ENCODE data around the gene DOCK3. TPM values are rescaled to one million over a fixed set of nuclear protein-coding genes. Genes with fewer than 3 reads are reported as not detected.
"Not testable (repeated sequence)": the region's sequence is repeated elsewhere in the genome, so short reads cannot be mapped to it uniquely, and the experiment has no call there.

DOCK3 gene
- polyA plus RNA-seq, 1 donor from 2014 or later, result 15.6 TPM

DNA sequence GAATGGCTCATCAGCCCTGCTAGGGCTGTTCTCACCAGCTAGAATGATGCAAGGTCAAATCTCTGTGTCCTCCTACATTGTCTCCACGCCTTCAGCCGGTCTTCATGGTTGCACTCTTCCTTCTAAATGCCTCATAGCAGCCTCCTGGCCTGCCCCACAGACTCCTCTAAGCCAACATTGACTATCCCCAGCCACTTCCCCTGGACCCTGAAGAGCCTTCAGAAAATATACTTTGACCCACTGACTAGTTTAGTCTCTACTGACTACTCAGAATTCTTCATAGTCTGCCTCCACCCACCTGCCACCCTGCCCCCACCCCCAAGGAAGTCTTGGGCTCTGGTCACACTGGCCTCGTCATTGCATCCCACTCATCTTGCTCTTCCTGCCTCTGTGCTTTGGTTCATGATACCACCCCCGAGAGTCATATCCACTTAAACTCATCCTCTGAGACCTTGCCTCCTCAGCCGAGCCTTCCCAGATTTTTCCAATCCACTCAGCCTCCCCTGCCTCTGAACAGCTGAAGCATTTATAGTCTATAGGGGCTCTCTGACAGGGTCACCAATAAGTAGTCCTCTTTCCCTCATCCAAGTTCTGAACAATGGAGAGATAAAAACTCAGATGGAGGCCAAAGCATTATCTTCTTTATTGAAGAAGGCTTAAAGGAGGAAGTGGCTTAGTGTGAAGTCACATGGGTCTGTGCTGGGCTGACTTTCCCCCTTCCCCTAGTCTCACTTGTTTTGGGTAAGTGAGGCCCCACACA lies 9.5 kb upstream of the DOCK3 start:
- Histone ChIP-seq H3K9me3 (ENCODE audit: low read length) (no peaks in the 10 kb centered on the region), H3K4me2 (ENCODE audit: low read length) (no peak overlapping the region), H3K9ac (ENCODE audit: low read length) (no peak overlapping the region), H3F3A (ENCODE audit: insufficient read depth, low read length, poor library complexity, severe bottlenecking) (no peaks in the 10 kb centered on the region), H3K27me3 (ENCODE audit: insufficient read depth, low read depth, low read length) (no peaks in the 10 kb centered on the region), H2AFZ (ENCODE audit: low read depth, low read length) (no peak overlapping the region), H3K9me2 (ENCODE audit: insufficient read depth, low read length) (no peaks in the 10 kb centered on the region), H3K79me2 (replicated peaks; ENCODE audit: insufficient read depth, low read length) (no peaks in the 10 kb centered on the region), H3K36me3 (ENCODE audit: insufficient read depth, low read length) (no peaks in the 10 kb centered on the region), H3K4me3 (ENCODE audit: low read length) (no peak overlapping the region), H3K27ac (ENCODE audit: low read length) (no peak overlapping the region), H4K20me1 (ENCODE audit: insufficient read depth) (no peaks in the 10 kb centered on the region)
- TF ChIP-seq TAF1 (IDR thresholded peaks at IDR 0.05; ENCODE audit: low read depth) (no peak), RAD21 (conservative IDR thresholded peaks at IDR 0.05) (no peak), POLR2AphosphoS5 (IDR thresholded peaks at IDR 0.05) (no peak), SMC3 (conservative IDR thresholded peaks at IDR 0.05; ENCODE audit: poor library complexity) (no peak)

GRCh38 chr3:50665841-50666115 lies 8.9 kb upstream of the DOCK3 start:
- not testable (repeated sequence) for H3K9ac ChIP-seq (ENCODE audit: low read length); H3K27me3 ChIP-seq (ENCODE audit: insufficient read depth, low read depth, low read length); H3K27ac ChIP-seq (ENCODE audit: low read length); H3K79me2 ChIP-seq (replicated peaks; ENCODE audit: insufficient read depth, low read length); H3F3A ChIP-seq (ENCODE audit: insufficient read depth, low read length, poor library complexity, severe bottlenecking); H3K9me3 ChIP-seq (ENCODE audit: low read length); H3K36me3 ChIP-seq (ENCODE audit: insufficient read depth, low read length); H2AFZ ChIP-seq (ENCODE audit: low read depth, low read length); H4K20me1 ChIP-seq (ENCODE audit: insufficient read depth); H3K9me2 ChIP-seq (ENCODE audit: insufficient read depth, low read length); H3K4me3 ChIP-seq (ENCODE audit: low read length); H3K4me2 ChIP-seq (ENCODE audit: low read length)

DNA sequence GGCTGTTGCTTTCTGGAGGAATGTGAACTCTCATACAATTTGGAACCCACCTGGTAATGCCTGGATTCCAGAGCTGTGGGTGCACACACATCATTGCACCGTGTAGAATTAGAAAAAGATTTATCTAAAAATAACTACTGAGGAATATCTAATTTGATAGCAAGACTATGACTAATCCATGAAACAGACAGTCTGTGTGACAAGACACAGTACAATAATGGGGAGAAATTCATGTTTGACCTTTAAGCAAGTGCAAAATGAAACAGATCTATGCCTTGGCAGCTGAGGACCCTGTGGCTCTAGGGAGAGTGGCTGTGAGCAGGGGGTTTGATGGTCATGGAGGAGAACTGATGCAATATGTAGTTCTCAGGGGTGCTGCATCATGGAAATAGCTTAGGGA lies 7.9 kb upstream of the DOCK3 start:
- Histone ChIP-seq H3K4me3 (ENCODE audit: low read length) (no peak overlapping the region), H2AFZ (ENCODE audit: low read depth, low read length) (no peak overlapping the region), H4K20me1 (ENCODE audit: insufficient read depth) (no peaks in the 10 kb centered on the region), H3K27ac (ENCODE audit: low read length) (peak overlapping the region; percentile 35), H3K9me3 (ENCODE audit: low read length) (no peaks in the 10 kb centered on the region), H3K9me2 (ENCODE audit: insufficient read depth, low read length) (no peaks in the 10 kb centered on the region), H3F3A (ENCODE audit: insufficient read depth, low read length, poor library complexity, severe bottlenecking) (no peaks in the 10 kb centered on the region), H3K27me3 (ENCODE audit: insufficient read depth, low read depth, low read length) (no peaks in the 10 kb centered on the region), H3K4me2 (ENCODE audit: low read length) (no peak overlapping the region), H3K36me3 (ENCODE audit: insufficient read depth, low read length) (no peaks in the 10 kb centered on the region), H3K79me2 (replicated peaks; ENCODE audit: insufficient read depth, low read length) (no peaks in the 10 kb centered on the region), H3K9ac (ENCODE audit: low read length) (no peak overlapping the region)
- TF ChIP-seq SMC3 (conservative IDR thresholded peaks at IDR 0.05; ENCODE audit: poor library complexity) (no peak), RAD21 (conservative IDR thresholded peaks at IDR 0.05) (no peak), TAF1 (IDR thresholded peaks at IDR 0.05; ENCODE audit: low read depth) (no peak), EP300 (conservative IDR thresholded peaks at IDR 0.05; ENCODE audit: poor library complexity, severe bottlenecking) (no peak), EZH2 (IDR thresholded peaks at IDR 0.05; ENCODE audit: borderline replicate concordance, insufficient read depth, low read length, poor library complexity, severe bottlenecking) (no peak), MXI1 (conservative IDR thresholded peaks at IDR 0.05; ENCODE audit: poor library complexity, severe bottlenecking) (no peak), POLR2AphosphoS5 (IDR thresholded peaks at IDR 0.05) (no peak)
- TF ChIP-seq, protein P1, sequence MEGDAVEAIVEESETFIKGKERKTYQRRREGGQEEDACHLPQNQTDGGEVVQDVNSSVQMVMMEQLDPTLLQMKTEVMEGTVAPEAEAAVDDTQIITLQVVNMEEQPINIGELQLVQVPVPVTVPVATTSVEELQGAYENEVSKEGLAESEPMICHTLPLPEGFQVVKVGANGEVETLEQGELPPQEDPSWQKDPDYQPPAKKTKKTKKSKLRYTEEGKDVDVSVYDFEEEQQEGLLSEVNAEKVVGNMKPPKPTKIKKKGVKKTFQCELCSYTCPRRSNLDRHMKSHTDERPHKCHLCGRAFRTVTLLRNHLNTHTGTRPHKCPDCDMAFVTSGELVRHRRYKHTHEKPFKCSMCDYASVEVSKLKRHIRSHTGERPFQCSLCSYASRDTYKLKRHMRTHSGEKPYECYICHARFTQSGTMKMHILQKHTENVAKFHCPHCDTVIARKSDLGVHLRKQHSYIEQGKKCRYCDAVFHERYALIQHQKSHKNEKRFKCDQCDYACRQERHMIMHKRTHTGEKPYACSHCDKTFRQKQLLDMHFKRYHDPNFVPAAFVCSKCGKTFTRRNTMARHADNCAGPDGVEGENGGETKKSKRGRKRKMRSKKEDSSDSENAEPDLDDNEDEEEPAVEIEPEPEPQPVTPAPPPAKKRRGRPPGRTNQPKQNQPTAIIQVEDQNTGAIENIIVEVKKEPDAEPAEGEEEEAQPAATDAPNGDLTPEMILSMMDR (IDR thresholded peaks at IDR 0.05; ENCODE audit: poor library complexity, severe bottlenecking), result no peak
- TF ChIP-seq, protein P2, sequence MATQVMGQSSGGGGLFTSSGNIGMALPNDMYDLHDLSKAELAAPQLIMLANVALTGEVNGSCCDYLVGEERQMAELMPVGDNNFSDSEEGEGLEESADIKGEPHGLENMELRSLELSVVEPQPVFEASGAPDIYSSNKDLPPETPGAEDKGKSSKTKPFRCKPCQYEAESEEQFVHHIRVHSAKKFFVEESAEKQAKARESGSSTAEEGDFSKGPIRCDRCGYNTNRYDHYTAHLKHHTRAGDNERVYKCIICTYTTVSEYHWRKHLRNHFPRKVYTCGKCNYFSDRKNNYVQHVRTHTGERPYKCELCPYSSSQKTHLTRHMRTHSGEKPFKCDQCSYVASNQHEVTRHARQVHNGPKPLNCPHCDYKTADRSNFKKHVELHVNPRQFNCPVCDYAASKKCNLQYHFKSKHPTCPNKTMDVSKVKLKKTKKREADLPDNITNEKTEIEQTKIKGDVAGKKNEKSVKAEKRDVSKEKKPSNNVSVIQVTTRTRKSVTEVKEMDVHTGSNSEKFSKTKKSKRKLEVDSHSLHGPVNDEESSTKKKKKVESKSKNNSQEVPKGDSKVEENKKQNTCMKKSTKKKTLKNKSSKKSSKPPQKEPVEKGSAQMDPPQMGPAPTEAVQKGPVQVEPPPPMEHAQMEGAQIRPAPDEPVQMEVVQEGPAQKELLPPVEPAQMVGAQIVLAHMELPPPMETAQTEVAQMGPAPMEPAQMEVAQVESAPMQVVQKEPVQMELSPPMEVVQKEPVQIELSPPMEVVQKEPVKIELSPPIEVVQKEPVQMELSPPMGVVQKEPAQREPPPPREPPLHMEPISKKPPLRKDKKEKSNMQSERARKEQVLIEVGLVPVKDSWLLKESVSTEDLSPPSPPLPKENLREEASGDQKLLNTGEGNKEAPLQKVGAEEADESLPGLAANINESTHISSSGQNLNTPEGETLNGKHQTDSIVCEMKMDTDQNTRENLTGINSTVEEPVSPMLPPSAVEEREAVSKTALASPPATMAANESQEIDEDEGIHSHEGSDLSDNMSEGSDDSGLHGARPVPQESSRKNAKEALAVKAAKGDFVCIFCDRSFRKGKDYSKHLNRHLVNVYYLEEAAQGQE (IDR thresholded peaks at IDR 0.05; ENCODE audit: borderline replicate concordance), result no peak

All from neural cell (in vitro differentiated cells).